Astrocyte of the cerebellum (primary cell): ENCODE measurements around the gene CADM4.

Experiments used
- DNase-seq: peaks from one replicate; pipeline ENCODE4 v3.0.0-alpha.2; 2011; ENCODE audit warnings: low read depth
- H3K4me3 ChIP-seq: 2 replicates; pipeline ENCODE4 v1.5.1; 2011; ENCODE audit warnings: mild to moderate bottlenecking, low read depth, low read length, moderate library complexity
- in situ Hi-C: cut with HindIII; loops from 2 replicates; pipeline ENCODE4 v1.10.0; 2017; ENCODE audit warnings: low sequenced_read_pairs
- TF ChIP-seq, protein P1 (sequence below): IDR thresholded peaks from 2 replicates; pipeline ENCODE4 v1.5.1; 2012; ENCODE audit warnings: low read length, low read depth, moderate library complexity, mild to moderate bottlenecking; ENCODE audit errors: missing control alignments

The CADM4 gene

GRCh38 chr19:43582495-43582894, 57.2 kb downstream of the CADM4 start:
- no peak for DNase-seq
- TF ChIP-seq, protein P1, sequence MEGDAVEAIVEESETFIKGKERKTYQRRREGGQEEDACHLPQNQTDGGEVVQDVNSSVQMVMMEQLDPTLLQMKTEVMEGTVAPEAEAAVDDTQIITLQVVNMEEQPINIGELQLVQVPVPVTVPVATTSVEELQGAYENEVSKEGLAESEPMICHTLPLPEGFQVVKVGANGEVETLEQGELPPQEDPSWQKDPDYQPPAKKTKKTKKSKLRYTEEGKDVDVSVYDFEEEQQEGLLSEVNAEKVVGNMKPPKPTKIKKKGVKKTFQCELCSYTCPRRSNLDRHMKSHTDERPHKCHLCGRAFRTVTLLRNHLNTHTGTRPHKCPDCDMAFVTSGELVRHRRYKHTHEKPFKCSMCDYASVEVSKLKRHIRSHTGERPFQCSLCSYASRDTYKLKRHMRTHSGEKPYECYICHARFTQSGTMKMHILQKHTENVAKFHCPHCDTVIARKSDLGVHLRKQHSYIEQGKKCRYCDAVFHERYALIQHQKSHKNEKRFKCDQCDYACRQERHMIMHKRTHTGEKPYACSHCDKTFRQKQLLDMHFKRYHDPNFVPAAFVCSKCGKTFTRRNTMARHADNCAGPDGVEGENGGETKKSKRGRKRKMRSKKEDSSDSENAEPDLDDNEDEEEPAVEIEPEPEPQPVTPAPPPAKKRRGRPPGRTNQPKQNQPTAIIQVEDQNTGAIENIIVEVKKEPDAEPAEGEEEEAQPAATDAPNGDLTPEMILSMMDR, result no peak
- no peak overlapping the region for H3K4me3 ChIP-seq
- in situ Hi-C loops, result no loop called here

DNA sequence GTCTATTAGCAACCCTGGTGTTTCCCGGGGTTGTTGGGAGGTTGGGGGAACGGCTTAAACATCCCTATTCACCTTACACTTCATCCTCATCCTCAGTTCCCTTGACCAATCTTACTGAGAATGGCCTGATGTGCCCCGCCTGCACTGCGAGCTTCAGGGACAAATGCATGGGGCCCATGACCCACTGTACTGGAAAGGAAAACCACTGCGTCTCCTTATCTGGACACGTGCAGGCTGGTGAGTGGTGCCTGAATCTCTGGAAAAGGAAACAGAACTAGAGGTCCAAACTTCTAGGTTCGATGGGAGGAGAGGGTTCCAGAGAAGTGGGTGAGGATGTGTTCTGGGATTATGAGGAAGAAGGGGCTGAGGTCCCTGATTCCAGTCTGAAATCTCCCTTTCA, 58.2 kb downstream of the CADM4 start:
- in situ Hi-C loops, result no loop called here
- H3K4me3 ChIP-seq, result peak overlapping the region; percentile 41
- no peak for DNase-seq
- TF ChIP-seq, protein P1, result no peak

DNA sequence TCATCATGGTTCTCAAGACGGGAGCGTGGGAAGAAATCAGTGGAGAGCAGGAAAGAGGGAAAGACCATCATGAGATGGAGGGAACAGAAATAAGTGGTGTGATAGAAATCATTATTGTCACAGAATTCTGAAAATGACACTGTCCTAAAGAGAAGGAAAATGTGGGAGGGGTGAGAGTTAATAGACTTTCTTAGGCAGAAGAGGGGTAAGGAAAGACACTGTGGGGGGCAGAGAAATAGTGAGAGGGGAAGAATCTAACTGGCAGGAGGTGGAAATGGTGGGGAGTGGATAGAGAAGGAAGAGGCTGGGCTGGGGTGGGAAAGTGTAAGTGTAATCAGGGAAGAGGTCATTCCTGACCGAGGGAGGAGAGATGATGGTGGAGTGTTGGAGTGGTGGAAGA, 60.9 kb downstream of the CADM4 start:
- TF ChIP-seq, protein P1, result no peak
- DNase-seq, result no peak
- in situ Hi-C loops, result no loop called here
- no peak overlapping the region for H3K4me3 ChIP-seq

DNA sequence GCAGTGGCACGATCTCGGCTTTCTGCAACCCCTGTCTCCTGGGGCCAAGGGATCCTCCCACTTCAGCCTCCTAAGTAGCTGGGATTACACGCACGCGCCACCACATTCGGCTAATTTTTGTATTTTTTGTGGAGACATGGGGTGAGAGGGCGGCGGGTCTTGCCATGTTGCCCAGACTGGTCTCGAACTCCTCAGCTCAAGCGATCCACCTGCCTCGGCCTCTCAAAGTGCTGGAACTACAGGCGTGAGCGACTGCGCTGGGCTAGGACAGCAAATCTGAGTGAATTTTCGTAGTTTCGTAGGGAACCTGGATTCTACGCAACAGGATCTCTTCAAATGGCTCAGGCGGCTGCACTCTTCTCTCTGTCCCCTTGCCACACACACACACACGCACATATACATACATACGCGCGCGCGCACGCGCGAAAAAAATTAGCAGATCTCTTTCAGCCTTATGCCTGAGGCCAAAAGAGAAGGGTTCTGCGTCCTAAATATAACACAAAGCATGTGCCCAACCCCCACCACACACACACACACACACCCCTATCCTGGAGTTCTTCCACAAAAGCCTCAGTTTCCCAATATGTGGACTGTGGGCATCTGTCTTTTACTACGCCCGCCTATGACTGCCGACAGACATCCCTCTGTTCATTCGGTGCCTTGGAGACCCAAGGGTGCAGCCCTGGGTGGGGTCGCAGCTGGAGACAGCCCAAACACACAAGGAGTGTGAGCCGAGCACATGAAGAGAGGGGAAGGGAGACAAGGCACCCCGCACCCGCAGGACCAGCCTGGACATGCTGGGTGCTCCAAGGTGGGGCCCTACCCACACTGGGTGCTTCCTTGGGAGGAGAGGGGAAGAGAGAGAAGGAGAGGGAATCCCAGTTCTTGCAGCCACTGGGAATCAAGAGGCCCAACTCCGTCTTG, 63.4 kb downstream of the CADM4 start:
- peak overlapping the region; percentile 93 for H3K4me3 ChIP-seq
- no peak for DNase-seq
- TF ChIP-seq, protein P1, result no peak
- in situ Hi-C loops, result no loop called here

DNA sequence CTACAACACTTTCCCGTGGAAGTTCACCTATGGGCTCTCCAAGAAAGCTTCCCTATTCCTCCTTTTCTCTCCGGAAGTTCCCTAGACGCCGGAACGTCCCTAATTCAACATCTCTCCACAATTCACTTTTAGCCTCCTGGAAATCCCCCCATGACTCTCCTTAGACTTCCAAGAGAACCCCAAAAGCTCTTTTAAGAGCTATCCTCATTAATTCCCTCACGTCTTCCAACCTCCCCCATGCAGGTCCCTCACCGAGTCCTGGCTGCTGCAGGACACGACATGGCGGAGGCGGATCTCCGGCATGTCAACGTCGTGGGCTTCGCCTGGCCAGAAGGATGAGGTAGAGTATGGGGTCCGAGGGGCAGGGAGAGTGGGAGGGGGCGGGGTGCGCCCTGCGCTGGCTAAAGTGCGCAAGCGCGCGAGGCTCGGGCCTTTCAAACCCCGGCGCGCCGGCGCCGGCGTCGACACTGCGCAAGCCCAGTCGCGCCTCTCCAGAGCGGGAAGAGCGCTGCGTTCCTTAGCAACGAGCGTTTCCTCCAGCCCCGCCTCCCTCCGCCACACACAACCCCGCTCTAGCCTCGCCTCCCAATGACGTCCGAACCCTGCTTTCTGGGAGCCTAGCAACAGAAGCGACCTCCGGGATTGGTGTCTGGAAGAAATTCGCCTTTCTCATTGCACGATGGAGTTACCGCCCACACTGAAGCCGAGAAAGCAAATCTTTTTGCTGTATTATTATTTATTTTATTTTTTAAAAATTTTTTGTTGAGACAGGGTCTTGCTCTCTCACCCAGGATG, 64.3 kb downstream of the CADM4 start, which contains the start of the genes PINLYP and XRCC1:
Gene PINLYP (plus strand): TSS at position 646 of the 795 bp plus-strand sequence. CDS start 1,391 bp downstream, outside the sequence.
Gene XRCC1 (minus strand): TSS at position 372 of the 795 bp plus-strand sequence. CDS start 69 bp downstream, at position 303.
- peak; percentile 98 for DNase-seq
- in situ Hi-C loops, result no loop called here
- H3K4me3 ChIP-seq, result peak within 1 kb of the TSS; percentile 93
- TF ChIP-seq, protein P1, result no peak

DNA sequence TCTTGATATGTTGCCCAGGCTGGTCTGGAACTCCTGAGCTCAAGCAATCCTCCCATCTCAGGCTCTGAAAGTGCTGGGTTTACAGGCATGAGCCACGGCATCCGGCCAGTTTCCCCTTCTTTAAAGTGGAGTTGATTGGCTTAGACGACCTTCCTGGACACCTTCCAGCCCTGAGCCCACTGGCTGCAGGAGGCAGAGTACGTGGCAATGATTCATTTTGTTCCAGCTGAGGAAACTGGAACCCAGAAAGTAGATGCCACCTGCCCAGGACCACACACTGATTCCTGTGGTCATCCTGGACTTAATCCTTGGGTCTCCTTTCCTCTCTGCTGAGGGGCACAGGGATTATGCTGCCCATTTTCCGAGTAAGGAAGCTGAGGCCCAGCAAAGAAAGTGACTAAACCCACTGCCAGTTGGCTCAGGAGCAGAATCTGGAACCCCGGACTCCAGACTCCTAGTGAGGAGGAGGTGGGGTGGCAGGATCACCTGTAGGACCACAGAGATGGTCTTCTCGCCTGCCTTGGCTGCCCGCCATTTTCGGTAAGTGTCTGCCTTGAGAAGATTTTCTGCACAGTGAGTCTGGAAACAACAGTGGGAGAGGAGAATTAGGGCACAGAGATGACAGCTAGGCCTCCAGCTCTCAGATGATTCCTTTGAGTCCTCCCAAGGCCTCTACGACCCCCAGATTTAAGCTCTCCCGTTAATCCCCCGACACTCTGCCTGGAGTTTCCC, 65.1 kb downstream of the CADM4 start:
- TF ChIP-seq, protein P1, result no peak
- DNase-seq, result no peak
- in situ Hi-C loops, result no loop called here
- peak overlapping the region; percentile 93 for H3K4me3 ChIP-seq
